Measurements from ENCODE around the gene GALNT13.

Gene GALNT13

GRCh38 chr2:154490530-154490929, 618.8 kb downstream of the GALNT13 start:
- DNase-seq: no peak

DNA sequence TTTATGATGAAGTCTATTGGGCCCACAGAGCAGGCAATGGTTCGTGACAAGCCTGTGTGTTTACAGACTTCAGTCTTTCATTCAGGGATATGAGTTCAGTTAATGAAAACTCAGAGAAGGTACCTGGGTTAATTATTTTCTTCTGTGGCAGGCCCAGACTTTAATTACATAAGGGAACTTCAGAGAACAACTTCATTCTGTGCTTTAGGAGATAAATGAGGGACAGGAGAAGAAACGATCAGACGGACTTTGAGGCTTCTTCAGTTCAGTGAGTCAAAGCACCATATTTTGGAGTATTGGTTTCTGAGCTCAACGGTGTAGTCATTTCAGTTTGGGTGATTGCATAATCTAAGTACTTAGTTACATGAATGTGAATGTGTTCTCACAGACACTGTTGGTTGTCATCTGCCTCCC, 623.7 kb downstream of the GALNT13 start:
- no peak for DNase-seq

DNA sequence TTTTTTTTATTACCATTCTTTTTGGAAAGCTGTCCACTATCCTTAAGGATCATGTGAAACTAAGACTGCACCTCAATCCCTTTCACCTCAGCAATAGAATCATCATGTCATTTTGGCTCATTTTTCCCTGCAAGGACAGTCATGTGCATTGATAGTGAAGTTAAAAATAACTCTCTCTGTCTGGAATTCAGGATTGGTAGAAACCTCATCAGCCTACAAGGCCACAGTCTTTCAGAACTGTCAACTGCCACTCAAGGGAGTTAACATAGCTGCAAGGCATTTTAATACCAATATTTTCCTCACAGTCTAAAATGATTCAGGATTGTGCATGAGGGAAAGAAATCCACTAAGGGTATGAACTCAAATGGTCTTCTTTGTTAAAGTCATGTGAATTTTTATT, 625.3 kb downstream of the GALNT13 start:
- DNase-seq: no peak
